CD4-positive, alpha-beta T cell treated with Interleukin-15 for 4 hours (primary cell): ENCODE results near the gene SLC43A3.

ENCODE experiments used
- DNase-seq: peaks from one replicate; pipeline ENCODE4 v3.0.0-alpha.2; 2020; ENCODE audit warnings: low spot score

SLC43A3 gene

DNA sequence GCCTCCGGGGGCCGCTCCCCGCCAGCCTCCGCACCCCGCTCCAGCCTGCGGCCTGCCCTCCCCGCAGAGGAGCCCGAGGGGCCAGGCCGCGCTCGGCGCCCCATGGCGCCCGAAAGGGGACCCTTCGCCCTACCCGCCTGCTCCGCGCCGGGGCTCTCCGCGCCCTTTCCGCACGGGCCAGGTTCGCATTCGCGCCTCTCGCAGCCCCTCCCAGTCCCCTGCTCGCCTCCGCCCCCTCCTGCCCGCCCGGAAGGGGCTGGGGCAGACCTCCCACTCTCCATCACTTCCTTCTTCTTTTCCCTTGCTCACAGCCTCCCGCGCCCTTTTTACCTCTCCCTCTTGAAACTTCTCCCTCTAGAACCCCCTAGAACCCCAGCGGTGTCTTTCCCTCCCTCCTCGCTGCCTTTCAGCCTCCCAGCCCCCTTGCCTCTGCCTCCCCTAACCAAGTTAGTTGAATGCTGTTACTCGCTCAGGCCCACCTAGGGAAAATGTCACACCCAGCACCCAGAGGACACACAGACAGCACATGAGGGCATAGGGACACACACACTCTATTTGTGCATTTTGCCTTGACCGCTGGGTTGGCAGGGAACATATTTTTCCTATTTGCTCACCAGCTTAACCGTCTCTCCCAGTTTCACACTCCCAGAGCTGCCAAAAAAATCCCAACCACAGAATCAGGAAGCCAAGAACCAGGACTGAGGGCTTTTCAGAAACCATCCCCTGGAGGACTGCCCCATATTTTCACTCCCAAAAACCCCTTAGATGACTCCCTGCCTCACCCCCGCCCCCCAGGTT lies at the start of gene SLC43A3:
Gene SLC43A3 (minus strand): TSS at position 193 of the 798 bp plus-strand sequence. CDS start 949 bp downstream, outside the sequence.
- peak; percentile 55 for DNase-seq

- no peak for DNase-seq
Observed at GRCh38 chr11:57476047-57476756, 49.3 kb upstream of the SLC43A3 start.

DNA sequence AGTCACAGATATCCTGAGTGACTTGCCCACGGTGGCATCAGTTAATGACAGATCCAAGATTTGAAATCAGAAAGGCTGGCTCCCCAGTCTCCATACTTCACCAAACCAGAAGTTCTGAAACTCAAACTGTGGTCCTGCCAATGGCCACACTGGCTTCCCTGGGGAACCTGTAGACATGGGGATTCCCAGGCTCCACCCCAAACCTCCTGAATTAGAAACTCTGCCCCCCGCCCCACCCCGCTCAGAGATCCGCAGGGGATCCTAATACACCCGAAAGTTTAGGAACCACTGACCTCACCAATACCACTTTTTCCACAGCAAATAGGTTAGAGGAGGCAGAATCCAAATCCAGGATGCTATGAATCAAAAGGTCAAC lies 48.7 kb upstream of the SLC43A3 start:
- DNase-seq = no peak

GRCh38 chr11:57475191-57475590 lies 48.3 kb upstream of the SLC43A3 start:
- DNase-seq = no peak

DNA sequence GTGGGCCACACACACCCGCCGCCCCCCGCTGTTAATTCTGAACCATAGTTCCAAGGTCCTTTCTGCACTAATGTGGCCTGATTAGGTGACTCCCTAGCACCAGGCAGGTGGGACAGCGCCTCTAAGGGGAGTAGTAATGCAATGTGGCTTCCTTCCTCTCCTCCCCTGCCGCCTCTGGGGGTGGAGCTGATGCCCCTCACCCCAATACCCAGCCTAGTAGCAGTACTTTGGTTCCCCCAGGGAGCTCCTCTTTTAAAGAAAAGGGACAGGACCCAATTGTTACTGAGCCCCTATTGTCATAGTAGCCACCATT lies 47.8 kb upstream of the SLC43A3 start:
- DNase-seq = no peak

DNA sequence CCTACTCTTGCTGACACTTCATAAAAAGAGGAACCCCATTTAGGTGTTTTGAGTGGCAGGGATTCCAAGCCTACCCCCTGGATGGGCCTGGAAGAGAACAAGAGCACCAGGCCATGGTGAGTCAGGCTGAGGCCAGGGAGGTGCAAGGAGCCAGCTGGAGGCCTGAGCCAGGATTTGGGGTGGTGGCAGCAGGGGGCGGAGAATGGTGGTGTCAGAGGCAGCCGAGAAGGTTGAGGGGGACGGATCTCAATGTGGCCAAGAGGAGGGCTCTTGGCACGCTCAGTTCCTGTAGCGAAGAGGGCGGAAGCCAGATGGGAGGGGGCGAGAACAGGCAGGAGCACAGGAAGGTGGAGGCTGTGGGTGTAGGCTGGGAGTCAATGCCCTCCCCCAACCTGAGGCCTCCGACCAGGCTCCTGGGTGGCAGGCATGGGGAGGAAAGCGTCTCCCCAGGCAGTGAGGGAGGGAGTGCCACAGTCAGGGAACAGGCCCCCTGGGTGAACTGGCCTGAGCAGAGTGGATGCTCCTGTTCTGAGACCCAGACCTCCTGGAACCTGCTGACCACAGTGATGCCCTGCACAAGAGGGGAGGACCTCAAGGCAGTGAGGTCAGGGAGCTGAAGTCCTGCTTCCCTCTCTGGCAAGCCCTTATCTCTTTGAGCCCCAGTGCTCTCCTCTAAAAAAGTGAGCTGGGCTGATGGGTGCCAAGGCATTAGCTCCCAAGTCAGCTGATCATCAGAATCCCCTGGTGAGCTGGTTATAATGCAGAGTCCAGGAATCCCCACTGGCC lies 47.3 kb upstream of the SLC43A3 start:
- no peak for DNase-seq

DNA sequence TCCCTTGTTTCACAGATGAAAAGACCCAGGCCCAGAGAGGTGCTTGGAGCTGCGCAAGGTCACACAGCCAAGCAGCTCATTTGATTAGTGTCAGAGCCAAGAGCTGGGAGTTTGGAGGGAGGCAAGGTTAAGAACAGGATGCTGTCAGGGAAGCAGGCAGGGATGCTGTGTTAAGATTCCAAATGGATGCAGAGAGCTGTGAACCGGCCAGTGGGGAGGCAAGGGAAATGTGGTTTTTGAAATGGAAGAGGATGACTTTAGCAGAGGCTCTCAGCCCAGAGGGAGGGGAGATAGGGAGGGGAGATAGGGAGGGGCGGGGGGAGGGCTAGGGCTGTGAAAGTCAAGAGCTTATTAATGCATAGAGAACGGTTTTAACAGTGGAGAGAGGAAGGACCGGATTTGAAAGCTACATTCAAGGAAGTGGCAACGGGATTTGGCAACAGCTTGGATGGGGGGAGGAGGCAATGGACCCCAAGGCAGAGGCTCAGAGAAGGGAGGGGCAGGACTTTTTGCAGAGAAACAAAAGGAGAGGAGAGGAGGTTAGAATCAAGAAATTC lies 46.4 kb upstream of the SLC43A3 start:
- no peak for DNase-seq

- no peak for DNase-seq
Observed at GRCh38 chr11:57471496-57471895, 44.6 kb upstream of the SLC43A3 start.

- no peak for DNase-seq
Observed at GRCh38 chr11:57469268-57469667, 42.3 kb upstream of the SLC43A3 start.

GRCh38 chr11:57468276-57468675 lies 41.4 kb upstream of the SLC43A3 start:
- no peak for DNase-seq

GRCh38 chr11:57467508-57468157 lies 40.7 kb upstream of the SLC43A3 start:
- DNase-seq = no peak

DNA sequence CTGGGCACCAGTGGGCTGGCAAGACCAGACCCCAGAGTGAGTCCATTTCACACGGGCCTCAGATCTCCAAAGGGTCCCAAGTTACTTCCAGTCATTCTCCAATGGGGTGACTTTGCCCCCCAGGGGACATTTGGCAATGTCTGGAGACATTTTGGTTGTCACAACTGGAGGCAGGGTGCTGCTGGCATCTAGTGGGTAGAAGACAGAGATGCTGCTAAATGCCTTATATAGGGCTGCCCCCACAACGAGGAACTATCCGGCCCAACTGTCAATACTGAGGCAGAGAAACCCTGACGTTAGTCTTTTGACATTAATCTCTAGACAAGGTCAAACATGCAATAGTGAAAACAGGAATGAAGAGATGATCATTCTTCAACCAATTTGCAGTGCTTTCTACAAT lies 39.8 kb upstream of the SLC43A3 start:
- DNase-seq = no peak

GRCh38 chr11:57464539-57465181 lies 37.7 kb upstream of the SLC43A3 start:
- no peak for DNase-seq

- no peak for DNase-seq
Observed at GRCh38 chr11:57463671-57464538, 37.0 kb upstream of the SLC43A3 start.

- no peak for DNase-seq
Observed at GRCh38 chr11:57462597-57462996, 35.7 kb upstream of the SLC43A3 start.

- no peak for DNase-seq
Observed at GRCh38 chr11:57461841-57462489, 35.0 kb upstream of the SLC43A3 start.

- no peak for DNase-seq
Observed at GRCh38 chr11:57460758-57461749, 34.1 kb upstream of the SLC43A3 start.

DNA sequence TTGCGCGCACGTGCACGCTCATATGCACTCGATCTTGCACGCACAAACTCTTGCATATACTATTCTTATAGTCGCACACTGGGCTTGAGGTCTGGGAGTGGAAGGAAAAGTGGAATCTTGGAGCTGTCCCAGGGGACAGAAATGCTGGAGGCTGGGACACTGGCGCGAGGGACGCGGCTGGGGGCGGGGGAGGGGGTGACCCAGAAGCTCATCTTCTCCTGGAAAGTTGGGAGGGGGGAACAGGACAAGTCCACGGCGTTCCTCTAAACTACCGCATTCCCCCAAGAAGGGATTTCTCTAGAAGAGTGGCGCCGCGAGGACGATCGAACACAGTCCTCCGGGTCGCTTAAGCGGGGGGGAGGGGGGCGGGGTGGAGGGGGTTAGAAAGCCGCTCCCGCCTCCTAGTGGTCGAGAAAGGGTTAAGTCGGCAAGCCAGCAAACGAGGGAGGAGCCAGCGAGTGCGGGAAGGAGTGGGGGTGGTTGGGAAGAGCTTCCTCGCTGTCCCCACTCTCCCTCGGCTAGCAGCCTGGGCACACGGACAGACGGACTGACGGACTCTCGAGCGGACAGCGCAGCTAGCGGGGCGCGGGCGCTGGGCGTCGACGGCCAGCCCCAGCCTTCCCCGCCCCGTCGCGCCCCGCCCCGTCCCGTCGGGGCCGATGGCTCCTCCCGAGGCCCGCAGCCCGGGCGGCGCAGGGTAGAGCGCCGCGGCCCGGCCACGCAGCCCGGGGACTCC lies 33.3 kb upstream of the SLC43A3 start, which contains the start of gene RTN4RL2:
Gene RTN4RL2 (plus strand): TSS at position 507 of the 736 bp plus-strand sequence. CDS start 338 bp downstream, outside the sequence.
- DNase-seq = no peak
